PC-3 (cell line): ENCODE data around the gene ZNF740. TPM values are rescaled to one million over a fixed set of nuclear protein-coding genes. Genes with fewer than 3 reads are reported as not detected.

ENCODE experiments used
- ATAC-seq: fragments of 200-7000 bp; cut with Tn5 transposase; 2 replicates; pipeline ENCODE4 v1.9.1; 2020; ENCODE audit warnings: mild to moderate bottlenecking, moderate library complexity
- BruUV-seq: library from RNA; stranded (reverse); fragments of 400-500 nt; replicated peaks from 2 replicates; lab custom pipeline; 2021; lab: Mats Ljungman, UMichigan
- CTCF ChIA-PET: fragments of 300-600 bp; sonication (Branson Sonifier 250); formaldehyde crosslinking; loops from one replicate; lab custom pipeline; 2022; ENCODE audit warnings: antibody characterized with exemption; lab: Charles Lee
- POLR2A ChIA-PET: fragments of 300-600 bp; sonication (Branson Sonifier 250); formaldehyde crosslinking; loops from one replicate; lab custom pipeline; 2022; ENCODE audit warnings: antibody characterized with exemption; ENCODE audit not compliant: unreplicated experiment; lab: Charles Lee
- DNase-seq: peaks from one replicate; pipeline ENCODE4 v3.0.0-alpha.2; 2015
- H2AFZ ChIP-seq: fragments of 300-600 bp; sonication (generic); 2 replicates; pipeline ENCODE4 v1.6.0; 2016; ENCODE audit warnings: antibody characterized with exemption, low read length
- H3F3A ChIP-seq: fragments of 300-600 bp; sonication (generic); one replicate; pipeline ENCODE4 v1.6.0; 2017; ENCODE audit warnings: antibody characterized with exemption, low read length, control low read depth, mild to moderate bottlenecking; ENCODE audit not compliant: unreplicated experiment
- H3K27ac ChIP-seq: fragments of 300-600 bp; sonication (generic); 2 replicates; pipeline ENCODE4 v1.5.1; 2016; ENCODE audit warnings: mild to moderate bottlenecking, low read length
- H3K27me3 ChIP-seq: fragments of 300-600 bp; sonication (generic); 2 replicates; pipeline ENCODE4 v1.6.1; 2016; ENCODE audit warnings: low read length, mixed read lengths
- H3K36me3 ChIP-seq: fragments of 300-600 bp; sonication (generic); 2 replicates; pipeline ENCODE4 v1.6.1; 2016; ENCODE audit warnings: low read depth, mixed run types, low read length, mixed read lengths
- H3K4me1 ChIP-seq: fragments of 300-600 bp; sonication (generic); 2 replicates; pipeline ENCODE4 v1.5.1; 2016; ENCODE audit warnings: low read length; ENCODE audit not compliant: insufficient read depth
- H3K4me2 ChIP-seq: fragments of 300-600 bp; sonication (generic); 2 replicates; pipeline ENCODE4 v1.6.0; 2016; ENCODE audit warnings: low read length
- H3K4me3 ChIP-seq: fragments of 300-600 bp; sonication (generic); 2 replicates; pipeline ENCODE4 v1.5.1; 2016; ENCODE audit warnings: mild to moderate bottlenecking, low read length, mixed read lengths
- H3K79me2 ChIP-seq: fragments of 300-600 bp; sonication (generic); 2 replicates; pipeline ENCODE4 v1.6.1; 2017; ENCODE audit warnings: low read length, mixed read lengths
- H3K9ac ChIP-seq: fragments of 300-600 bp; sonication (generic); 2 replicates; pipeline ENCODE4 v1.6.0; 2016; ENCODE audit warnings: mild to moderate bottlenecking, low read length
- H3K9me2 ChIP-seq: fragments of 300-600 bp; sonication (generic); replicated peaks from 2 replicates; pipeline ENCODE4 v1.6.1; 2016; ENCODE audit warnings: mixed run types, low read length, mixed read lengths
- H3K9me3 ChIP-seq: fragments of 300-600 bp; sonication (generic); 2 replicates; pipeline ENCODE4 v1.6.1; 2016; ENCODE audit warnings: low read length, mixed read lengths
- H4K20me1 ChIP-seq: fragments of 300-600 bp; sonication (generic); 2 replicates; pipeline ENCODE4 v1.6.1; 2016; ENCODE audit warnings: low read length, mixed read lengths
- EZH2 ChIP-seq: fragments of 300-600 bp; sonication (generic); IDR thresholded peaks from one replicate; pipeline ENCODE4 v1.6.1; 2017; ENCODE audit warnings: antibody characterized with exemption, mild to moderate bottlenecking, low read length; ENCODE audit not compliant: unreplicated experiment
- EZH2phosphoT487 ChIP-seq: fragments of 300-600 bp; sonication (generic); IDR thresholded peaks from 2 replicates; pipeline ENCODE4 v1.6.1; 2018; ENCODE audit warnings: mild to moderate bottlenecking, antibody characterized with exemption, low read length, borderline replicate concordance
- intact Hi-C: fragments of 100-400 bp; cut with micrococcal nuclease; formaldehyde crosslinking; loops from 2 replicates; pipeline ENCODE4 v1.9.0; 2023
- total RNA-seq: library from RNA; depleted of rRNA; stranded (reverse); fragments of >200 nt; gene quantifications from 2 replicates; pipeline ENCODE4 v1.2.3, GENCODE V29; 2014
- TF ChIP-seq, protein P1 (sequence below): fragments of 300-600 bp; sonication (generic); conservative IDR thresholded peaks from 2 replicates; pipeline ENCODE4 v1.5.1; 2017; ENCODE audit warnings: antibody characterized with exemption, low read depth, mild to moderate bottlenecking, low read length

The ZNF740 gene
- total RNA-seq, 1 experiment from 2014 or later, result 12.3 TPM

- intact Hi-C loops, result no loop called here
- no peaks in the 10 kb centered on the region for H3K79me2 ChIP-seq
- H3F3A ChIP-seq, result no peaks in the 10 kb centered on the region
- TF ChIP-seq EZH2phosphoT487, result no peak
- no peak for TF ChIP-seq EZH2
- TF ChIP-seq, protein P1, sequence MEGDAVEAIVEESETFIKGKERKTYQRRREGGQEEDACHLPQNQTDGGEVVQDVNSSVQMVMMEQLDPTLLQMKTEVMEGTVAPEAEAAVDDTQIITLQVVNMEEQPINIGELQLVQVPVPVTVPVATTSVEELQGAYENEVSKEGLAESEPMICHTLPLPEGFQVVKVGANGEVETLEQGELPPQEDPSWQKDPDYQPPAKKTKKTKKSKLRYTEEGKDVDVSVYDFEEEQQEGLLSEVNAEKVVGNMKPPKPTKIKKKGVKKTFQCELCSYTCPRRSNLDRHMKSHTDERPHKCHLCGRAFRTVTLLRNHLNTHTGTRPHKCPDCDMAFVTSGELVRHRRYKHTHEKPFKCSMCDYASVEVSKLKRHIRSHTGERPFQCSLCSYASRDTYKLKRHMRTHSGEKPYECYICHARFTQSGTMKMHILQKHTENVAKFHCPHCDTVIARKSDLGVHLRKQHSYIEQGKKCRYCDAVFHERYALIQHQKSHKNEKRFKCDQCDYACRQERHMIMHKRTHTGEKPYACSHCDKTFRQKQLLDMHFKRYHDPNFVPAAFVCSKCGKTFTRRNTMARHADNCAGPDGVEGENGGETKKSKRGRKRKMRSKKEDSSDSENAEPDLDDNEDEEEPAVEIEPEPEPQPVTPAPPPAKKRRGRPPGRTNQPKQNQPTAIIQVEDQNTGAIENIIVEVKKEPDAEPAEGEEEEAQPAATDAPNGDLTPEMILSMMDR, result no peak
- no peaks in the 10 kb centered on the region for H3K27me3 ChIP-seq
- H3K9me3 ChIP-seq, result no peaks in the 10 kb centered on the region
- no peak overlapping the region for H3K4me3 ChIP-seq
- H3K36me3 ChIP-seq, result no peaks in the 10 kb centered on the region
- H3K27ac ChIP-seq, result no peak overlapping the region
- POLR2A ChIA-PET, result no interaction called here
- H3K9ac ChIP-seq, result no peak overlapping the region
- CTCF ChIA-PET, result no interaction called here
- no peaks in the 10 kb centered on the region for H4K20me1 ChIP-seq
- no peak for ATAC-seq
- H3K4me2 ChIP-seq, result no peak overlapping the region
- no peak overlapping the region for H2AFZ ChIP-seq
- BruUV-seq, result no TSS peak
- H3K9me2 ChIP-seq, result no peaks in the 10 kb centered on the region
- DNase-seq, result no peak
- peaks cover 20% of the 10 kb centered on the region for H3K4me1 ChIP-seq
These were observed 23.8 kb downstream of the ZNF740 start for GRCh38 chr12:53204351-53204750.

GRCh38 chr12:53205747-53206419 is 25.4 kb downstream of the ZNF740 start:
- H3K9me3 ChIP-seq, result no peaks in the 10 kb centered on the region
- intact Hi-C loops, result no loop called here
- ChIA-PET CTCF (no interaction called here), POLR2A (no interaction called here)
- BruUV-seq, result no TSS peak
- H3K36me3 ChIP-seq, result peaks cover 3% of the 10 kb centered on the region; the same call in 1 of the 2 replicates
- H3K4me2 ChIP-seq, result peak overlapping the region; percentile 28; the same call in 1 of the 2 replicates
- peak; percentile 74 for DNase-seq
- no peaks in the 10 kb centered on the region for H3K79me2 ChIP-seq
- no peak overlapping the region for H3K9ac ChIP-seq
- H3K27ac ChIP-seq, result no peak overlapping the region
- no peaks in the 10 kb centered on the region for H3K27me3 ChIP-seq
- H3K9me2 ChIP-seq, result no peaks in the 10 kb centered on the region
- no peaks in the 10 kb centered on the region for H4K20me1 ChIP-seq
- H3K4me3 ChIP-seq, result no peak overlapping the region
- H3K4me1 ChIP-seq, result peaks cover 20% of the 10 kb centered on the region
- TF ChIP-seq EZH2phosphoT487, result no peak
- TF ChIP-seq, protein P1, result no peak
- no peak for TF ChIP-seq EZH2
- H3F3A ChIP-seq, result no peaks in the 10 kb centered on the region
- peak; percentile 80 for ATAC-seq
- no peak overlapping the region for H2AFZ ChIP-seq

DNA sequence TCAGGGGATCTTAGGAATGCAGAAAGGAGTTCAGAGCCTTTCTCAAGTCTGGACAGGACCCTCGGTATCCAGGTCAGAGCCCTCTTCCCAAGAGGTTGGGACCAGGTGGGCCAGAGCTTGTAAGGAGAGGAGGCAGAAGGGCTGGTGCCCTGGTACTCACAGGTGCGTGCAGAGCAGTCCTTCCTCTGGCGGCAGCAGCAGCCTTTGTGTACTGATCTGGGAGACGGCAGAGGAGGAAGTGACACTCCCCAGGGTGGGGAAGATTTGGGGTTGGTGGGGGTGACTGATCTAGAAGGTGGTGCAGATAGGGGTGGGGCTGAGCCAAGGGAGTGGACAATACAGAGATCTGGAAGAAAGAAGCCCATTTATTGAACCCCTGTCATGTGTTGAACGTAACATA is 26.5 kb downstream of the ZNF740 start, which contains the start of gene ITGB7:
Gene ITGB7, minus strand, starts transcription at position 210 of the 400 bp plus-strand sequence. CDS start 6,808 bp downstream, outside the sequence.
- Histone ChIP-seq H3K4me2 (peak within 1 kb of the TSS; percentile 28; the same call in 1 of the 2 replicates), H3K4me1 (peaks cover 20% of the 10 kb centered on the region), H3K27me3 (no peaks in the 10 kb centered on the region), H3K27ac (no peak within 1 kb of the TSS), H3K79me2 (no peaks in the 10 kb centered on the region), H3K9ac (no peak within 1 kb of the TSS), H3F3A (no peaks in the 10 kb centered on the region), H3K9me3 (no peaks in the 10 kb centered on the region), H2AFZ (no peak within 1 kb of the TSS), H3K4me3 (no peak within 1 kb of the TSS), H4K20me1 (no peaks in the 10 kb centered on the region), H3K9me2 (no peaks in the 10 kb centered on the region), H3K36me3 (peaks cover 14% of the 10 kb centered on the region)
- DNase-seq, result no peak
- ChIA-PET POLR2A (no interaction called here), CTCF (interaction anchor here (0.6 kb wide), 2 partner anchors 25 to 44 kb away, joined by 4 to 5 read pairs; no protein-coding TSS in a partner anchor)
- BruUV-seq, result no TSS peak
- ATAC-seq, result peak; percentile 69
- TF ChIP-seq EZH2 (no peak), EZH2phosphoT487 (no peak)
- TF ChIP-seq, protein P1, result no peak
- intact Hi-C loops, result no loop called here
